Lung (tissue), 12 donors: Measurements from ENCODE around the gene C18orf54. TPM values are rescaled to one million over a fixed set of nuclear protein-coding genes. Genes with fewer than 3 reads are reported as not detected.
"Not testable (repeated sequence)": the region's sequence is repeated elsewhere in the genome, so short reads cannot be mapped to it uniquely, and the experiment has no call there.

ENCODE experiments used
- ATAC-seq: fragments of 200-7000 bp; cut with Tn5 transposase; one replicate; pipeline ENCODE4 v1.9.1; 2020; ENCODE audit warnings: moderate number of reproducible peaks; ENCODE audit not compliant: insufficient read depth, low FRiP score
- DNase-seq, 3 donors: peaks; one replicate each; pipeline ENCODE4 v3.0.0-alpha.2; 2013 to 2017
- H3K27ac ChIP-seq, 2 donors: one replicate each; pipeline ENCODE4 v1.5.1; 2013; ENCODE audit warnings: mild to moderate bottlenecking in 2 of 2, moderate library complexity in 2 of 2, control low read depth in 1 of 2, inconsistent platforms in 1 of 2, low read depth in 1 of 2, low read length in 1 of 2
- H3K27me3 ChIP-seq, 3 donors: one replicate each; pipeline ENCODE4 v1.5.1; 2013; ENCODE audit warnings: low read length in 2 of 3; ENCODE audit not compliant: control insufficient read depth in 3 of 3, insufficient read depth in 3 of 3
- H3K36me3 ChIP-seq, 4 donors: one replicate each; pipeline ENCODE4 v1.5.1; 2013; ENCODE audit warnings: low read length in 4 of 4, mild to moderate bottlenecking in 1 of 4, moderate library complexity in 1 of 4; ENCODE audit not compliant: control insufficient read depth in 4 of 4, insufficient read depth in 4 of 4
- H3K4me1 ChIP-seq, 5 donors: one replicate each; pipeline ENCODE4 v1.5.1; 2013; ENCODE audit warnings: low read length in 5 of 5, mild to moderate bottlenecking in 2 of 5, moderate library complexity in 1 of 5; ENCODE audit not compliant: control insufficient read depth in 5 of 5, insufficient read depth in 5 of 5
- H3K4me3 ChIP-seq: one replicate; pipeline ENCODE4 v1.5.1; 2013; ENCODE audit warnings: mild to moderate bottlenecking, control low read depth, moderate library complexity
- H3K9ac ChIP-seq, 2 donors: one replicate each; pipeline ENCODE4 v1.5.1; 2013; ENCODE audit warnings: low read length in 2 of 2, control low read depth in 1 of 2; ENCODE audit not compliant: insufficient read depth in 1 of 2
- H3K9me3 ChIP-seq, 4 donors: one replicate each; pipeline ENCODE4 v1.5.1; 2013; ENCODE audit warnings: low read length in 3 of 4, mild to moderate bottlenecking in 1 of 4, moderate library complexity in 1 of 4; ENCODE audit not compliant: control insufficient read depth in 4 of 4, insufficient read depth in 3 of 4
- WGBS, 2 donors: extraction: QIAGEN DNeasy Blood & Tissue Kit; methylation state at CpG; one replicate each; pipeline ENCODE4 v1.1.7; 2013; 5-methylcytosine and 5-hydroxymethylcytosine counted together
- polyA plus RNA-seq, 2 donors: library from polyadenylated mRNA; stranded (reverse); fragments of 200-250 nt; gene quantifications; one replicate each; pipeline ENCODE4 v1.2.1, GENCODE V29; 2013
- total RNA-seq, 2 donors: library from RNA; depleted of rRNA in 1 of 2; stranded (reverse); fragments of >200 nt in 1 of 2; gene quantifications; one replicate each; pipeline ENCODE4 v1.2.1, GENCODE V29; 2014 to 2021
- TF ChIP-seq, protein P1 (sequence below): IDR thresholded peaks from 2 replicates; pipeline ENCODE4 v1.5.1; 2012; ENCODE audit warnings: mild to moderate bottlenecking; ENCODE audit errors: control extremely low read depth, extremely low read depth
- donor health status: control.
- donor health status: control.
- donor health status: Bipolar disorder and iron deficiency.
- donor health status: healthy.
- donor health status: DM: yes; HTN: yes; CAD: no.

Gene C18orf54
- total and polyA plus RNA-seq, 4 donors, result 0.49 to 11.6 (median 1.3) TPM

DNA sequence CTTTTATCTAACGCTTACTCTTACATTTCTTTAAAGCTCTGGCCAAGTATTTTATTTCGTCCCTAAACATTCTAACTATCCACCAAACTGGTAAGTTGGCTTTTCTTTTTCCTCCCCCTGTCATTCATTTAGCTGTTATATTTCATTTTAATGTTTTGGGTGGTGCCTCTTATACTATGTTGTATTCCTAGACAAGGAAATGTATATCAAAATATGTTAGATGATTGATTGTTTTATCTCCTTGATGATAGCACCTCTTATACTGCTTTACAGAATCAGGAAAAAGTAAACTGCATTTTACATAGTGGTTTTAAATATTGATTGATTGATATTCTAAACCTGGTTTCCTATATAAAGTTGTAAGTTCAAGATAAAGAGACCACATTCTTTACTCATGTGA is 23.9 kb downstream of the C18orf54 start:
- DNase-seq (no peak), ATAC-seq (no peak)
- no peaks in the 10 kb centered on the region for H3K4me1 ChIP-seq
- H3K27me3 ChIP-seq, result no peaks in the 10 kb centered on the region
- 93 to 94% methylated on average over 2 of the region's 2 CpGs for WGBS, 2 donors
- H3K36me3 ChIP-seq, result peaks cover 0 to 5% (median 0%) of the 10 kb centered on the region in 4 donors
- no peak overlapping the region for H3K27ac ChIP-seq
- H3K9ac ChIP-seq, result no peak overlapping the region
- no peak overlapping the region for H3K4me3 ChIP-seq
- no peaks in the 10 kb centered on the region for H3K9me3 ChIP-seq
- TF ChIP-seq, protein P1, sequence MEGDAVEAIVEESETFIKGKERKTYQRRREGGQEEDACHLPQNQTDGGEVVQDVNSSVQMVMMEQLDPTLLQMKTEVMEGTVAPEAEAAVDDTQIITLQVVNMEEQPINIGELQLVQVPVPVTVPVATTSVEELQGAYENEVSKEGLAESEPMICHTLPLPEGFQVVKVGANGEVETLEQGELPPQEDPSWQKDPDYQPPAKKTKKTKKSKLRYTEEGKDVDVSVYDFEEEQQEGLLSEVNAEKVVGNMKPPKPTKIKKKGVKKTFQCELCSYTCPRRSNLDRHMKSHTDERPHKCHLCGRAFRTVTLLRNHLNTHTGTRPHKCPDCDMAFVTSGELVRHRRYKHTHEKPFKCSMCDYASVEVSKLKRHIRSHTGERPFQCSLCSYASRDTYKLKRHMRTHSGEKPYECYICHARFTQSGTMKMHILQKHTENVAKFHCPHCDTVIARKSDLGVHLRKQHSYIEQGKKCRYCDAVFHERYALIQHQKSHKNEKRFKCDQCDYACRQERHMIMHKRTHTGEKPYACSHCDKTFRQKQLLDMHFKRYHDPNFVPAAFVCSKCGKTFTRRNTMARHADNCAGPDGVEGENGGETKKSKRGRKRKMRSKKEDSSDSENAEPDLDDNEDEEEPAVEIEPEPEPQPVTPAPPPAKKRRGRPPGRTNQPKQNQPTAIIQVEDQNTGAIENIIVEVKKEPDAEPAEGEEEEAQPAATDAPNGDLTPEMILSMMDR, result no peak

DNA sequence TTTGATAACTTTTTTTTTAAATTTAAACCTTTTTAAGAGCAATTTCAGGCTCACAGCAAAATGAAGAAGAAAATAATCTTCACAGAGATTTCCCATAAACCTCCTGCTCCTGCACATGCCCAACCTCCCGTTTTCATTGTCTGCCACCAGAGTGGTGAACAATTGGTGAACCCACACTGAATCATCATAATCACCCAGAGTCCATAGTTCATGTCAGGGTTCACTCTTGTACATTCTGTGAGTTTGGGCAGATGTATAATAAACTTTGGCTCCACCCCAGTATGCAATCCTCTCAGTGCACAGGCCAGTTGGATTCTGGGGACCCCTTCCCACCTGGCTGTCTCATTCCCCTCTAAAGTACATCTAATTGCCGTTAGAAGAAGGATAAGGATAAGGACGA is 24.4 kb downstream of the C18orf54 start:
- ATAC-seq, result no peak
- 93 to 99% methylated on average over 3 of the region's 3 CpGs for WGBS, 2 donors
- H3K27ac ChIP-seq, result no peak overlapping the region

GRCh38 chr18:54382733-54383252 is 25.1 kb downstream of the C18orf54 start:
- TF ChIP-seq, protein P1, result no peak
- no peaks in the 10 kb centered on the region for H3K4me1 ChIP-seq
- H3K4me3 ChIP-seq, result no peak overlapping the region
- peaks cover 0 to 5% (median 0%) of the 10 kb centered on the region in 4 donors for H3K36me3 ChIP-seq
- H3K9ac ChIP-seq, result no peak overlapping the region
- ATAC-seq, result no peak
- DNase-seq, result no peak
- H3K27ac ChIP-seq, result no peak overlapping the region
- H3K27me3 ChIP-seq, result no peaks in the 10 kb centered on the region
- 91% methylated on average over 8 of the region's 8 CpGs for WGBS, 2 donors
- no peaks in the 10 kb centered on the region for H3K9me3 ChIP-seq

More for the DNA sequence above, 24.4 kb downstream of the C18orf54 start:
- TF ChIP-seq, protein P1, result no peak
- H3K9me3 ChIP-seq, result no peaks in the 10 kb centered on the region
- H3K4me1 ChIP-seq, result no peaks in the 10 kb centered on the region
- H3K36me3 ChIP-seq, result peaks cover 0 to 5% (median 0%) of the 10 kb centered on the region in 4 donors
- no peaks in the 10 kb centered on the region for H3K27me3 ChIP-seq
- H3K4me3 ChIP-seq, result no peak overlapping the region
- no peak for DNase-seq
- no peak overlapping the region for H3K9ac ChIP-seq

DNA sequence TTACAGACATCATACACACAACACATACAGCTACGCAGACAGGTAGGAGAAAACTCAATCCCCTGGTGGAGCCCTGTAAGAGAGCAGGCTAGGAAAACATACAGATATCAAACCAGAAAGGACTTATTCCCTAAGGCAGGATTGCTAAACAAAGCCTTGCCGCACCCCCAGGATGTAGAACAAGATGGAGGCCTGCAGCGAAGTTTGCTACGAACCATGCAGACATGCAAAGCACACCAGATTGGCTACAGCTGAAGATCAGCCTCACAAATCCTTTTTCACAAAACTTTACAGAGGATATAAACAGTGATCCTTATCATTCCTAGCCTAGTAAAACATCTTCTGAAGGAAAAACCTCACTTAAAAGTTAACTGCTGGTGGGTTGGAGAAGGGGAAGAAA is 28.3 kb downstream of the C18orf54 start:
- 83 to 90% methylated on average over 4 of the region's 4 CpGs for WGBS, 2 donors
- Histone ChIP-seq H3K27me3 (no peaks in the 10 kb centered on the region), H3K36me3 (no peaks in the 10 kb centered on the region)

DNA sequence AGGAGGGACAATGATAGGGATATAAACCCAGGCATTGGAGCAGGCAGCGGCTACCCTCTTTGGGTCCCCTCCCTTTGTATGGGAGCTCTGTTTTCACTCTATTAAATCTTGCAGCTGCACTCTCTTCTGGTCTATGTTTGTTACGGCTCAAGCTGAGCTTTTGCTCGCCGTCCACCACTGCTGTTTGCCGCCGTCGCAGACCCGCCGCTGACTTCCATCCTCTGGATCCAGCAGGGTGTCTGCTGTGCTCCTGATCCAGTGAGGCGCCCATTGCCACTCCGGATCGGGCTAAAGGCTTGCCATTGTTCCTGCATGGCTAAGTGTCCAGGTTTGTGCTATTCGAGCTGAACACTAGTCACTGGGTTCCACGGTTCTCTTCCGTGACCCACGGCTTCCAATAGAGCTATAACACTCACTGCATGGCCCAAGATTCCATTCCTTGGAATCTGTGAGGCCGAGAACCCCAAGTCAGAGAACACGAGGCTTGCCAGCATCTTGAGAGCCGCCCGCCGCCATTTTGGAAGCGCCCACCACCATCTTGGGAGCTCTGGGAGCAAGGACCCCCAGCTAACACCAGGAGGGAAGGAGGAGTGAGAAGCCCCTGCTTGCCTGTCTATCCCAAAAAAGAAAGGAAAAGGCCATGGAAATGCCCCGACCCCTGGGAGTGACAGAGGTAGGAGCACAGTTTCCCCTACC is 29.2 kb downstream of the C18orf54 start:
- 96 to 100% methylated on average over 22 to 23 of the region's 23 CpGs for WGBS, 2 donors
- not testable (repeated sequence) for ATAC-seq, H3K27ac ChIP-seq, H3K9ac ChIP-seq, H3K4me3 ChIP-seq, H3K9me3 ChIP-seq, H3K27me3 ChIP-seq, H3K4me1 ChIP-seq, H3K36me3 ChIP-seq, DNase-seq

More for the DNA sequence above, 28.3 kb downstream of the C18orf54 start:
- TF ChIP-seq, protein P1, result no peak
- DNase-seq (no peak), ATAC-seq (no peak)
- H3K4me3 ChIP-seq, result no peak overlapping the region
- H3K9me3 ChIP-seq, result no peaks in the 10 kb centered on the region
- peaks cover 0 to 1% (median 0%) of the 10 kb centered on the region in 5 donors for H3K4me1 ChIP-seq
- no peak overlapping the region for H3K9ac ChIP-seq
- no peak overlapping the region for H3K27ac ChIP-seq
